ENCODE data around the gene TMEM88.
"Not testable (repeated sequence)": the region's sequence is repeated elsewhere in the genome, so short reads cannot be mapped to it uniquely, and the experiment has no call there.

TMEM88 gene

GRCh38 chr17:7856011-7856810 lies 1.3 kb downstream of the TMEM88 start:
- no peak for DNase-seq (ENCODE audit: low spot score)

- peak; percentile 94 for DNase-seq (ENCODE audit: low spot score)
These were observed 2.2 kb downstream of the TMEM88 start, which contains the start of gene NAA38 for GRCh38 chr17:7856811-7857712. TSS of gene NAA38 (minus strand) at chr17:7857559. CDS start at chr17:7857463, 96 bp downstream.

GRCh38 chr17:7857713-7858521 lies 3.1 kb downstream of the TMEM88 start, which contains the start of gene CYB5D1:
TSS of gene CYB5D1 (plus strand) at chr17:7858003. CDS start at chr17:7858135, 132 bp downstream.
- DNase-seq (ENCODE audit: low spot score) = peak; percentile 86

GRCh38 chr17:7858522-7858810 lies 3.6 kb downstream of the TMEM88 start:
- DNase-seq (ENCODE audit: low spot score) = peak; percentile 74

- no peak for DNase-seq (ENCODE audit: low spot score)
These were observed 4.2 kb downstream of the TMEM88 start for GRCh38 chr17:7859028-7859427.

- DNase-seq (ENCODE audit: low spot score) = peak; percentile 64
These were observed 8.0 kb downstream of the TMEM88 start for GRCh38 chr17:7862692-7863437.

GRCh38 chr17:7864384-7864783 lies 9.5 kb downstream of the TMEM88 start:
- not testable (repeated sequence) for DNase-seq (ENCODE audit: low spot score)

- DNase-seq (ENCODE audit: low spot score) = no peak
These were observed 10.3 kb downstream of the TMEM88 start for GRCh38 chr17:7864995-7865650.

- no peak for DNase-seq (ENCODE audit: low spot score)
These were observed 13.0 kb downstream of the TMEM88 start for GRCh38 chr17:7867881-7868329.

- no peak for DNase-seq (ENCODE audit: low spot score)
These were observed 18.2 kb downstream of the TMEM88 start for GRCh38 chr17:7873051-7873450.

GRCh38 chr17:7875804-7876370 lies 21.0 kb downstream of the TMEM88 start:
- no peak for DNase-seq (ENCODE audit: low spot score)

- DNase-seq (ENCODE audit: low spot score) = no peak
These were observed 23.4 kb downstream of the TMEM88 start for GRCh38 chr17:7878234-7878633.

- no peak for DNase-seq (ENCODE audit: low spot score)
These were observed 25.4 kb downstream of the TMEM88 start for GRCh38 chr17:7880076-7880868.

GRCh38 chr17:7881276-7882054 lies 26.6 kb downstream of the TMEM88 start:
- DNase-seq (ENCODE audit: low spot score) = no peak

- DNase-seq (ENCODE audit: low spot score) = no peak
These were observed 27.2 kb downstream of the TMEM88 start for GRCh38 chr17:7882068-7882467.

GRCh38 chr17:7882629-7883028 lies 27.8 kb downstream of the TMEM88 start:
- no peak for DNase-seq (ENCODE audit: low spot score)

- DNase-seq (ENCODE audit: low spot score) = peak; percentile 51
These were observed 29.0 kb downstream of the TMEM88 start for GRCh38 chr17:7883781-7884386.

All from GM03348 (cell line).